Naive thymus-derived CD4-positive, alpha-beta T cell (primary cell): ENCODE data around the gene LHFPL3. TPM values are rescaled to one million over a fixed set of nuclear protein-coding genes. Genes with fewer than 3 reads are reported as not detected.
A peak's percentile ranks its signal among the peaks of the same experiment; 100 is the strongest.

Source experiments
- ATAC-seq: fragments of 150-1000 bp; cut with Tn5 transposase; 2 replicates; pipeline ENCODE4 v1.10.0; 2021; ENCODE audit warnings: mild to moderate bottlenecking, moderate library complexity
- CTCF ChIA-PET: fragments of 350-600 bp; sonication (Branson Sonifier 250); formaldehyde crosslinking; loops from one replicate; lab custom pipeline; 2021; ENCODE audit warnings: antibody characterized with exemption; lab: Charles Lee
- POLR2A ChIA-PET: fragments of 350-600 bp; sonication (Branson Sonifier 250); formaldehyde crosslinking; loops from one replicate; lab custom pipeline; 2021; ENCODE audit warnings: antibody characterized with exemption, inconsistent platforms; lab: Charles Lee
- DNase-seq, 9 donors: peaks; one replicate each; pipeline versions ENCODE4 v3.0.0 to v3.0.0-alpha.2; 2020 to 2022; ENCODE audit warnings: mixed read lengths in 1 of 9
- H3K27ac ChIP-seq: one replicate; pipeline ENCODE4 v1.7.0; 2013; ENCODE audit warnings: mild to moderate bottlenecking, low read depth, low read length, moderate library complexity
- H3K27me3 ChIP-seq, 2 donors: one replicate each; pipeline ENCODE4 v1.7.0; 2013; ENCODE audit warnings: low read length in 2 of 2, mild to moderate bottlenecking in 2 of 2, moderate library complexity in 2 of 2; ENCODE audit not compliant: control insufficient read depth in 2 of 2, insufficient read depth in 2 of 2
- H3K36me3 ChIP-seq, 3 experiments: 1 replicate in 2 of 3; 2 replicates in 1 of 3; pipeline ENCODE4 v1.7.0; 2013; ENCODE audit warnings: low read length in 3 of 3, mild to moderate bottlenecking in 3 of 3, moderate library complexity in 1 of 3; ENCODE audit not compliant: insufficient read depth in 3 of 3, control insufficient read depth in 2 of 3
- H3K4me1 ChIP-seq, 2 donors: one replicate each; pipeline ENCODE4 v1.7.0; 2013; ENCODE audit warnings: low read length in 2 of 2, mild to moderate bottlenecking in 2 of 2, moderate library complexity in 1 of 2; ENCODE audit not compliant: control insufficient read depth in 2 of 2, insufficient read depth in 2 of 2
- H3K4me3 ChIP-seq: 2 replicates; pipeline ENCODE4 v1.7.0; 2013; ENCODE audit warnings: mild to moderate bottlenecking, low read length
- H3K9me3 ChIP-seq, 3 experiments: 1 replicate in 2 of 3; 2 replicates in 1 of 3; pipeline ENCODE4 v1.7.0; 2013; ENCODE audit warnings: low read length in 3 of 3; ENCODE audit not compliant: control insufficient read depth in 2 of 3
- H3K27ac Mint-ChIP-seq, 9 donors: one replicate each; pipeline ENCODE4 v1.8.0; 2020 to 2022; ENCODE audit warnings: mixed read lengths in 9 of 9, mild to moderate bottlenecking in 8 of 9, moderate library complexity in 5 of 9, inconsistent platforms in 2 of 9
- H3K27me3 Mint-ChIP-seq, 5 donors: one replicate each; pipeline ENCODE4 v1.8.0; 2021 to 2022; ENCODE audit warnings: mixed read lengths in 5 of 5, mild to moderate bottlenecking in 1 of 5
- H3K36me3 Mint-ChIP-seq, 5 donors: one replicate each; pipeline ENCODE4 v1.8.0; 2020 to 2022; ENCODE audit warnings: mixed read lengths in 5 of 5, mild to moderate bottlenecking in 3 of 5, inconsistent platforms in 1 of 5
- H3K4me1 Mint-ChIP-seq, 7 donors: one replicate each; pipeline ENCODE4 v1.8.0; 2020 to 2022; ENCODE audit warnings: mixed read lengths in 7 of 7, mild to moderate bottlenecking in 3 of 7, inconsistent platforms in 1 of 7
- H3K4me3 Mint-ChIP-seq, 10 donors: one replicate each; pipeline ENCODE4 v1.8.0; 2020 to 2022; ENCODE audit warnings: mild to moderate bottlenecking in 10 of 10, mixed read lengths in 10 of 10, moderate library complexity in 6 of 10, inconsistent platforms in 2 of 10
- H3K9me3 Mint-ChIP-seq, 11 donors: one replicate each; pipeline ENCODE4 v1.8.0; 2020 to 2022; ENCODE audit warnings: mixed read lengths in 11 of 11, mild to moderate bottlenecking in 4 of 11, inconsistent platforms in 1 of 11, moderate library complexity in 1 of 11
- intact Hi-C, 2 donors: fragments of 100-400 bp; cut with micrococcal nuclease; formaldehyde crosslinking; loops; one replicate each; pipeline ENCODE4 v1.15.1; 2023
- polyA plus RNA-seq, 2 donors: library from polyadenylated mRNA; unstranded; fragments of 300-500 nt; fragmentation: Illumina TruSeq; gene quantifications; one replicate each; pipeline ENCODE4 v1.2.3, GENCODE V29; 2021
- total RNA-seq, 6 experiments: library from RNA in 5 of 6; stranded (reverse) in 5 of 6; gene quantifications; 1 replicate in 5 of 6; 2 replicates in 1 of 6; pipeline ENCODE4 v1.2.3 and lab custom pipeline; 2021 to 2026

LHFPL3 gene
- total and polyA plus RNA-seq, 7 experiments from 2014 or later = not detected

DNA sequence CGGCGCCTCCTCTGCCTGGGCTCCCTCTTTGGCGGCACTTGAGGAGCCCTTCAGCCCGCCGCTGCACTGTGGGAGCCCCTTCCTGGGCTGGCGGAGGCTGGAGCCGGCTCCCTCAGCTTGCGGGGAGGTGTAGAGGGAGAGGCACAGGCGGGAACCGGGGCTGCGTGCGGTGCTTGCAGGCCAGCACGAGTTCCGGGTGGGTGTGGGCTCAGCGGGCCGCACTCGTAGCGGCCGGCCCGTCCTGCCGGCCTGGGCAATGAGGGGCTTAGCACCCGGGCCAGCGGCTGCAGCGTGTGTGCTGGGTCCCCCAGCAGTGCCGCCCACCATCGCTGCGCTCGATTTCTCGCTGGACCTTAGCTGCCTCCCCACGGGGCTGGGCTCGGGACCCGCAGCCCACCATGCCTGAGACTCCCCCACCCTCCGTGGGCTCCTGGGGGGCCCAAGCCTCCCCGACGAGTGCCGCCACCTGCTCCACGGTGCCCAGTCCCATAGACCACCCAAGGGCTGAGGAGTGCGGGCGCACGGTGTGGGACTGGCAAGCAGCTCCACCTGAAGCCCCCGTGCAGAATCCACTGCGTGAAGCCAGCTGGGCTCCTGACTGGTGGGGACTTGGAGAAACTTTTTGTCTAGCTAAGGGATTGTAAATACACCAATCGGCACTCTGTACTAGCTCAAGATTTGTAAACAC is 611.8 kb downstream of the LHFPL3 start:
- Histone ChIP-seq H3K9me3 (no peaks in the 10 kb centered on the region), H3K4me3 (no peak overlapping the region), H3K27ac (peak overlapping the region; percentile 87), H3K27me3 (no peaks in the 10 kb centered on the region), H3K36me3 (no peaks in the 10 kb centered on the region), H3K4me1 (peaks cover 32 to 35% of the 10 kb centered on the region in 2 donors)
- no peak for ATAC-seq
- H3K4me3 Mint-ChIP-seq = peak overlapping the region in 9 of 10 donors; percentile 88 to 97 (median 93)
- no peak for DNase-seq
- H3K4me1 Mint-ChIP-seq = peaks cover 36 to 55% (median 48%) of the 10 kb centered on the region in 7 donors
- CTCF ChIA-PET = interaction anchor here (0.9 to 1.0 kb wide), 2 partner anchors 13 to 67 kb away, joined by 3 to 5 read pairs; no protein-coding TSS in a partner anchor
- peak overlapping the region in 8 of 9 donors; percentile 95 to 100 (median 98) for H3K27ac Mint-ChIP-seq
- H3K9me3 Mint-ChIP-seq = peaks cover 0 to 3% (median 0%) of the 10 kb centered on the region in 11 donors
- intact Hi-C loops = loop anchor here (5.0 kb wide), 6 partner anchors 592 to 1827 kb away; partner anchors contain the start of genes ATXN7L1 (in 1 of the 2), PSMC2 (in 1 of the 2) and RINT1 (in 1 of the 2)
- POLR2A ChIA-PET = interaction anchor here (0.6 to 8.2 kb wide), 8 partner anchors 14 to 596 kb away, joined by 3 to 99 read pairs (median 4); partner anchors contain the start of gene KMT2E
- H3K36me3 Mint-ChIP-seq = peaks cover 0 to 14% (median 0%) of the 10 kb centered on the region in 5 donors
- H3K27me3 Mint-ChIP-seq = peaks cover 0 to 2% (median 0%) of the 10 kb centered on the region in 5 donors

GRCh38 chr7:104943502-104944343 is 615.3 kb downstream of the LHFPL3 start:
- peaks cover 0 to 2% (median 0%) of the 10 kb centered on the region in 5 donors for H3K27me3 Mint-ChIP-seq
- peaks cover 45 to 79% (median 70%) of the 10 kb centered on the region in 7 donors for H3K4me1 Mint-ChIP-seq
- peak overlapping the region; percentile 95 to 100 (median 100) for H3K27ac Mint-ChIP-seq
- Histone ChIP-seq H3K36me3 (no peaks in the 10 kb centered on the region), H3K4me3 (peak overlapping the region; percentile 40), H3K27ac (peak overlapping the region; percentile 87), H3K9me3 (no peaks in the 10 kb centered on the region), H3K27me3 (no peaks in the 10 kb centered on the region), H3K4me1 (peaks cover 46 to 50% of the 10 kb centered on the region in 2 donors)
- ATAC-seq = peak; percentile 23
- peak; percentile 31 to 85 (median 68) for DNase-seq
- peaks cover 0 to 28% (median 0%) of the 10 kb centered on the region in 5 donors for H3K36me3 Mint-ChIP-seq
- POLR2A ChIA-PET = interaction anchor here (0.5 to 8.2 kb wide), 11 partner anchors 14 to 588 kb away, joined by 3 to 99 read pairs (median 4); partner anchors contain the start of genes KMT2E and RINT1
- intact Hi-C loops = loop anchor here (1.0 to 5.0 kb wide), 14 partner anchors 20 to 1824 kb away; partner anchors contain the start of genes RINT1 (in 2 of the 2), ATXN7L1 (in 1 of the 2), PSMC2 (in 1 of the 2) and PUS7 (in 1 of the 2)
- peaks cover 0 to 2% (median 0%) of the 10 kb centered on the region in 11 donors for H3K9me3 Mint-ChIP-seq
- peak overlapping the region; percentile 77 to 95 (median 88) for H3K4me3 Mint-ChIP-seq
- CTCF ChIA-PET = interaction anchor here (0.8 to 1.3 kb wide), 3 partner anchors 21 to 37 kb away, joined by 3 to 6 read pairs (median 4); no protein-coding TSS in a partner anchor

DNA sequence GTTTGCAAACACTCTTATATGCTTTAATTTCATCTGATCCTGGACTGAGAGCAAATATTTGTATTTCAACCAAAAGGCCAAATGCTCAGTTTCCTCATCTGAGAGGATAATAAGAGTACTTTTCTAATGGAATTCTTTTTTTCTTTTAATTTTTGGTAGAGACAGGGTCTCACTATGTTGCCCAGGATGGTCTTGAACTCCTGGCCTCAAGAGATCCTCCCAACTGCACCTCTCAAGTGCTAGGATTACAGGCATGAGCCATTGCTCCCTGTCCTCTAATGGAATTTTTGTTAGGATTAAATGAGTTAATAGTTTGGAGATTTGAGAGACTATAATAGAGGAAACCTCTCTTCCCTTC is 617.2 kb downstream of the LHFPL3 start:
- Histone ChIP-seq H3K27ac (peak overlapping the region; percentile 87), H3K4me3 (peak overlapping the region; percentile 46), H3K9me3 (no peaks in the 10 kb centered on the region), H3K27me3 (no peaks in the 10 kb centered on the region), H3K36me3 (no peaks in the 10 kb centered on the region), H3K4me1 (peaks cover 46 to 50% of the 10 kb centered on the region in 2 donors)
- peak overlapping the region; percentile 95 to 100 (median 100) for H3K27ac Mint-ChIP-seq
- H3K9me3 Mint-ChIP-seq = peaks cover 0 to 2% (median 0%) of the 10 kb centered on the region in 11 donors
- POLR2A ChIA-PET = interaction anchor here (1.5 to 8.2 kb wide), 4 partner anchors 11 to 67 kb away, joined by 4 to 99 read pairs (median 6); partner anchors contain the start of gene KMT2E
- H3K36me3 Mint-ChIP-seq = peaks cover 0 to 30% (median 0%) of the 10 kb centered on the region in 5 donors
- peaks cover 36 to 77% (median 62%) of the 10 kb centered on the region in 7 donors for H3K4me1 Mint-ChIP-seq
- no peak for DNase-seq
- ATAC-seq = no peak
- intact Hi-C loops = loop anchor here (1.0 to 5.0 kb wide), 12 partner anchors 12 to 1402 kb away; partner anchors contain the start of genes PUS7 (in 1 of the 2), RINT1 (in 1 of the 2), SRPK2 (in 1 of the 2) and SYPL1 (in 1 of the 2)
- H3K27me3 Mint-ChIP-seq = peaks cover 0 to 2% (median 0%) of the 10 kb centered on the region in 5 donors
- peak overlapping the region; percentile 77 to 95 (median 88) for H3K4me3 Mint-ChIP-seq
- CTCF ChIA-PET = no interaction called here

- peaks cover 0 to 27% (median 0%) of the 10 kb centered on the region in 5 donors for H3K36me3 Mint-ChIP-seq
- H3K4me1 Mint-ChIP-seq = peaks cover 29 to 77% (median 54%) of the 10 kb centered on the region in 7 donors
- H3K4me1 ChIP-seq = peaks cover 46 to 49% of the 10 kb centered on the region in 2 donors
- peaks cover 0 to 2% (median 0%) of the 10 kb centered on the region in 5 donors for H3K27me3 Mint-ChIP-seq
- ATAC-seq (no peak), DNase-seq (no peak)
- H3K36me3 ChIP-seq = no peaks in the 10 kb centered on the region
- no peak overlapping the region for H3K4me3 ChIP-seq
- peaks cover 0 to 2% (median 0%) of the 10 kb centered on the region in 11 donors for H3K9me3 Mint-ChIP-seq
- peak overlapping the region; percentile 95 to 100 (median 100) for H3K27ac Mint-ChIP-seq
- peak overlapping the region in 3 of 10 donors; percentile 5 to 81 (median 60) for H3K4me3 Mint-ChIP-seq
- ChIA-PET POLR2A (interaction anchor here (1.5 to 8.2 kb wide), 4 partner anchors 11 to 67 kb away, joined by 4 to 99 read pairs (median 6); partner anchors contain the start of gene KMT2E), CTCF (interaction anchor here (0.9 kb wide), 2 partner anchors 8 to 34 kb away, joined by 3 read pairs; no protein-coding TSS in a partner anchor)
- no peaks in the 10 kb centered on the region for H3K9me3 ChIP-seq
- H3K27me3 ChIP-seq = no peaks in the 10 kb centered on the region
- intact Hi-C loops = loop anchor here in 1 of 2 donors (5.0 kb wide), 1 partner anchor 1401 kb away; no protein-coding TSS in a partner anchor
- H3K27ac ChIP-seq = peak overlapping the region; percentile 87
Observed at GRCh38 chr7:104946338-104946737, 617.9 kb downstream of the LHFPL3 start.

DNA sequence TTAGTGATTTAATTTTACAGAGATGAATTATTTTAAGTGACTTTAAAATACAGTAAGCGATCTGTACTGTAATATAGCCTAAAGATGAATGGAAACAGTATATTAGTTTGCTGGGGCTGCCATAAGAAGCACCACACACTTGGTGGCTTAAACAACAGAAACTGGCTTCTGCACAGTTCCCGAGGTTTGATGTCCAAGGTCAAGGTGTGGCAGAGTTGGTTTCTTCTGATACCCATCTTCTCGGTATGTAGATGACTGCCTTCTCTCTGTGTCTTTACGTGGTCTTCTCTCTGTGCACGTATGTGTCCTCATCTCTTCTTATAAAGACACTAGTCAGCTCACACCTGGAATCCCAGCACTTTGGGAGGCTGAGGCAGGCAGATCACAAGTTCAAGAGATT is 621.6 kb downstream of the LHFPL3 start:
- no peaks in the 10 kb centered on the region for H3K9me3 ChIP-seq
- ATAC-seq (no peak), DNase-seq (no peak)
- H3K4me3 ChIP-seq = no peak overlapping the region
- Mint-ChIP-seq H3K27me3 (no peaks in the 10 kb centered on the region), H3K4me1 (peaks cover 7 to 69% (median 22%) of the 10 kb centered on the region in 7 donors), H3K4me3 (no peak overlapping the region), H3K27ac (peak overlapping the region in 1 of 9 donors; percentile 13), H3K36me3 (peaks cover 0 to 35% (median 0%) of the 10 kb centered on the region in 5 donors), H3K9me3 (no peaks in the 10 kb centered on the region)
- intact Hi-C loops = no loop called here
- POLR2A ChIA-PET = interaction anchor here (0.6 kb wide), 1 partner anchor 30 kb away, joined by 3 read pairs; no protein-coding TSS in a partner anchor
- CTCF ChIA-PET = interaction anchor here (0.5 kb wide), 1 partner anchor 756 kb away, joined by 3 read pairs; no protein-coding TSS in a partner anchor
- H3K27ac ChIP-seq = no peak overlapping the region
- H3K27me3 ChIP-seq = no peaks in the 10 kb centered on the region
- no peaks in the 10 kb centered on the region for H3K36me3 ChIP-seq
- peaks cover 16 to 19% of the 10 kb centered on the region in 2 donors for H3K4me1 ChIP-seq
